H9 (cell line): ENCODE measurements around the gene C19orf47. TPM values are rescaled to one million over a fixed set of nuclear protein-coding genes. Genes with fewer than 3 reads are reported as not detected.

Experiments
- DNase-seq: peaks from one replicate; pipeline ENCODE4 v3.0.0-alpha.2; 2017
- H2AFZ ChIP-seq: one replicate; pipeline ENCODE4 v1.6.1; 2013; ENCODE audit warnings: mild to moderate bottlenecking, low read length, control low read depth, moderate library complexity
- H2AK5ac ChIP-seq: 2 replicates; pipeline ENCODE4 v1.6.1; 2013; ENCODE audit warnings: low read length, control low read depth, mixed read lengths; ENCODE audit not compliant: insufficient read length
- H2BK120ac ChIP-seq: one replicate; pipeline ENCODE4 v1.6.1; 2013; ENCODE audit warnings: low read depth, mild to moderate bottlenecking, low read length, control low read depth, inconsistent platforms; ENCODE audit not compliant: poor library complexity, severe bottlenecking
- H2BK12ac ChIP-seq: 2 replicates; pipeline ENCODE4 v1.6.1; 2013; ENCODE audit warnings: low read length, control low read depth, mixed read lengths, low read depth; ENCODE audit not compliant: insufficient read length
- H2BK15ac ChIP-seq: 2 replicates; pipeline ENCODE4 v1.6.1; 2013; ENCODE audit warnings: low read depth, low read length, control low read depth
- H2BK20ac ChIP-seq: one replicate; pipeline ENCODE4 v1.6.1; 2013; ENCODE audit warnings: low read depth, mild to moderate bottlenecking, low read length, control low read depth, inconsistent platforms; ENCODE audit not compliant: poor library complexity, severe bottlenecking
- H2BK5ac ChIP-seq: 2 replicates; pipeline ENCODE4 v1.6.1; 2013; ENCODE audit warnings: low read length, control low read depth, mixed read lengths; ENCODE audit not compliant: insufficient read length
- H3K14ac ChIP-seq: 2 replicates; pipeline ENCODE4 v1.6.1; 2013; ENCODE audit warnings: low read length, control low read depth; ENCODE audit not compliant: insufficient read depth
- H3K18ac ChIP-seq: 2 replicates; pipeline ENCODE4 v1.6.1; 2013; ENCODE audit warnings: low read depth, mild to moderate bottlenecking, mixed read lengths, low read length, control low read depth; ENCODE audit not compliant: insufficient read length
- H3K23ac ChIP-seq: 2 replicates; pipeline ENCODE4 v1.6.1; 2013; ENCODE audit warnings: low read length, control low read depth, mixed read lengths, low read depth; ENCODE audit not compliant: insufficient read length
- H3K23me2 ChIP-seq: 2 replicates; pipeline ENCODE4 v1.6.1; 2013; ENCODE audit warnings: low read depth, mild to moderate bottlenecking, mixed read lengths, low read length, control low read depth; ENCODE audit not compliant: insufficient read length, poor library complexity, severe bottlenecking
- H3K27ac ChIP-seq: 2 replicates; pipeline ENCODE4 v1.5.1; 2013; ENCODE audit warnings: low read length, control low read depth, mixed read lengths, low read depth; ENCODE audit not compliant: insufficient read length
- H3K27me3 ChIP-seq: 2 replicates; pipeline ENCODE4 v1.6.1; 2013; ENCODE audit warnings: low read length, control low read depth, inconsistent platforms; ENCODE audit not compliant: insufficient read depth
- H3K4ac ChIP-seq: 2 replicates; pipeline ENCODE4 v1.6.1; 2013; ENCODE audit warnings: low read depth, mild to moderate bottlenecking, control low read depth, inconsistent platforms, low read length, moderate library complexity
- H3K4me1 ChIP-seq: 2 replicates; pipeline ENCODE4 v1.6.1; 2013; ENCODE audit warnings: low read length, control low read depth, inconsistent platforms; ENCODE audit not compliant: insufficient read depth
- H3K4me2 ChIP-seq: 2 replicates; pipeline ENCODE4 v1.6.1; 2013; ENCODE audit warnings: low read length, control low read depth, mixed read lengths; ENCODE audit not compliant: insufficient read length, insufficient read depth
- H3K56ac ChIP-seq: 2 replicates; pipeline ENCODE4 v1.6.1; 2013; ENCODE audit warnings: low read depth, mild to moderate bottlenecking, mixed read lengths, low read length, control low read depth; ENCODE audit not compliant: insufficient read length
- H3K79me1 ChIP-seq: 2 replicates; pipeline ENCODE4 v1.6.1; 2013; ENCODE audit warnings: low read depth, mild to moderate bottlenecking, moderate library complexity, low read length, control low read depth, inconsistent platforms; ENCODE audit not compliant: insufficient read depth, poor library complexity, severe bottlenecking
- H3K79me2 ChIP-seq: 2 replicates; pipeline ENCODE4 v1.6.1; 2013; ENCODE audit warnings: low read length, control low read depth, inconsistent platforms; ENCODE audit not compliant: insufficient read depth
- H3K9ac ChIP-seq: 2 replicates; pipeline ENCODE4 v1.6.1; 2013; ENCODE audit warnings: low read length, control low read depth, mixed read lengths; ENCODE audit not compliant: insufficient read length; ENCODE audit errors: extremely low read depth
- H3K9me3 ChIP-seq: one replicate; pipeline ENCODE4 v1.6.1; 2013; ENCODE audit warnings: low read depth, low read length, inconsistent platforms; ENCODE audit not compliant: control insufficient read depth
- H3T11ph ChIP-seq: one replicate; pipeline ENCODE4 v1.6.1; 2013; ENCODE audit warnings: mild to moderate bottlenecking, low read length, control low read depth, inconsistent platforms
- H4K20me1 ChIP-seq: one replicate; pipeline ENCODE4 v1.6.1; 2013; ENCODE audit not compliant: control insufficient read depth, insufficient read length, insufficient read depth
- H4K5ac ChIP-seq: 2 replicates; pipeline ENCODE4 v1.6.1; 2013; ENCODE audit warnings: low read depth, mild to moderate bottlenecking, mixed read lengths, low read length, control low read depth; ENCODE audit not compliant: insufficient read length
- H4K8ac ChIP-seq: replicated peaks from 2 replicates; pipeline ENCODE4 v1.6.1; 2013; ENCODE audit warnings: low read length, control low read depth, mixed read lengths, low read depth; ENCODE audit not compliant: insufficient read length
- H4K91ac ChIP-seq: 2 replicates; pipeline ENCODE4 v1.6.1; 2013; ENCODE audit warnings: low read depth, mild to moderate bottlenecking, moderate library complexity, mixed read lengths, low read length, control low read depth; ENCODE audit not compliant: insufficient read length
- H3K27ac Mint-ChIP-seq, 3 experiments: 2 replicates in 2 of 3; 3 replicates in 1 of 3; pipeline ENCODE4 v1.8.0; 2020 to 2021; ENCODE audit warnings: mixed read lengths in 3 of 3, mild to moderate bottlenecking in 1 of 3, moderate library complexity in 1 of 3
- H3K27me3 Mint-ChIP-seq: 2 replicates; pipeline ENCODE4 v1.8.0; 2021; ENCODE audit warnings: low read depth, mild to moderate bottlenecking, moderate library complexity, mixed read lengths
- H3K36me3 Mint-ChIP-seq, 3 experiments: 2 replicates in 2 of 3; 3 replicates in 1 of 3; pipeline ENCODE4 v1.8.0; 2020 to 2021; ENCODE audit warnings: low read depth in 3 of 3, mixed read lengths in 3 of 3; ENCODE audit not compliant: insufficient read depth in 1 of 3
- H3K4me1 Mint-ChIP-seq, 2 experiments: 2 replicates each; pipeline ENCODE4 v1.8.0; 2020; ENCODE audit warnings: mixed read lengths in 2 of 2
- H3K4me3 Mint-ChIP-seq, 2 experiments: 2 replicates in 1 of 2; 3 replicates in 1 of 2; pipeline ENCODE4 v1.8.0; 2020 to 2021; ENCODE audit warnings: mild to moderate bottlenecking in 2 of 2, mixed read lengths in 2 of 2, moderate library complexity in 1 of 2
- H3K9me3 Mint-ChIP-seq, 2 experiments: 2 replicates in 1 of 2; 3 replicates in 1 of 2; pipeline ENCODE4 v1.8.0; 2020; ENCODE audit warnings: mild to moderate bottlenecking in 2 of 2, mixed read lengths in 2 of 2, moderate library complexity in 1 of 2
- CTCF ChIP-seq: fragments of 200-600 bp; sonication (generic); conservative IDR thresholded peaks from 3 replicates; pipeline ENCODE4 v1.8.0; 2021; ENCODE audit warnings: antibody characterized with exemption, mild to moderate bottlenecking
- WGBS: extraction: QIAGEN DNeasy Blood & Tissue Kit; methylation state at CpG from one replicate; pipeline ENCODE4 v1.1.7; 2013; ENCODE audit warnings: missing lambda C conversion rate, low lambda C conversion rate, mixed read lengths; ENCODE audit not compliant: insufficient read length; ENCODE audit errors: extremely low coverage; 5-methylcytosine and 5-hydroxymethylcytosine counted together
- total RNA-seq: library from RNA; stranded (reverse); gene quantifications from 2 replicates; pipeline ENCODE4 v1.2.1, GENCODE V29; 2021

Gene C19orf47
- total RNA-seq, 1 experiment from 2014 or later: 19.4 TPM

- no peaks in the 10 kb centered on the region for H3K4me1 ChIP-seq
- no peaks in the 10 kb centered on the region for H3K79me2 ChIP-seq
- Mint-ChIP-seq H3K27me3 (no peaks in the 10 kb centered on the region), H3K9me3 (no peaks in the 10 kb centered on the region; a peak in 1 of 5 replicates), H3K27ac (no peak overlapping the region; a peak in 1 of 7 replicates), H3K4me3 (no peak overlapping the region), H3K36me3 (peaks cover 11 to 79% (median 62%) of the 10 kb centered on the region in 3 experiments; a peak in 6 of 7 replicates), H3K4me1 (peaks cover 0 to under 1% of the 10 kb centered on the region in 2 experiments; a peak in 1 of 4 replicates)
- H2BK15ac ChIP-seq: no peak overlapping the region
- H4K20me1 ChIP-seq: no peaks in the 10 kb centered on the region
- no peaks in the 10 kb centered on the region for H3K9me3 ChIP-seq
- no peak overlapping the region for H3T11ph ChIP-seq
- no peak overlapping the region for H2BK12ac ChIP-seq
- no peaks in the 10 kb centered on the region; the same call in 1 of the 2 replicates for H3K27me3 ChIP-seq
- DNase-seq: no peak
- no peak overlapping the region for H3K14ac ChIP-seq
- TF ChIP-seq CTCF: no peak
- no peaks in the 10 kb centered on the region for H3K79me1 ChIP-seq
- no peak overlapping the region for H4K91ac ChIP-seq
- H2BK120ac ChIP-seq: no peak overlapping the region
- H3K4me2 ChIP-seq: no peak overlapping the region
- H3K27ac ChIP-seq: no peak overlapping the region
- no peak overlapping the region for H2BK5ac ChIP-seq
- H4K8ac ChIP-seq: no peak overlapping the region
- H2AFZ ChIP-seq: no peak overlapping the region
- no peak overlapping the region for H4K5ac ChIP-seq
- no peak overlapping the region for H3K18ac ChIP-seq
- H2AK5ac ChIP-seq: no peak overlapping the region
- H3K23me2 ChIP-seq: no peaks in the 10 kb centered on the region
- WGBS: no CpG with 5 or more reads among the region's 13 CpGs
- no peak overlapping the region for H3K4ac ChIP-seq
- no peak overlapping the region for H3K23ac ChIP-seq
- H3K56ac ChIP-seq: no peak overlapping the region
- H3K9ac ChIP-seq: no peak overlapping the region
- H2BK20ac ChIP-seq: no peak overlapping the region
These were observed 24.5 kb downstream of the C19orf47 start for GRCh38 chr19:40323705-40324104.
